Caco-2 (cell line): ENCODE data around the gene SLC23A3. TPM values are rescaled to one million over a fixed set of nuclear protein-coding genes. Genes with fewer than 3 reads are reported as not detected.
A peak's percentile ranks its signal among the peaks of the same experiment; 100 is the strongest.

Source experiments
- BruUV-seq: library from RNA; stranded (reverse); fragments of 400-500 nt; replicated peaks from 2 replicates; lab custom pipeline; 2021; lab: Mats Ljungman, UMichigan
- CTCF ChIA-PET: fragments of 300-600 bp; sonication (Branson Sonifier 250); formaldehyde crosslinking; loops from one replicate; lab custom pipeline; 2022; ENCODE audit warnings: antibody characterized with exemption; lab: Charles Lee
- POLR2A ChIA-PET: fragments of 300-600 bp; sonication (Branson Sonifier 250); formaldehyde crosslinking; loops from one replicate; lab custom pipeline; 2022; ENCODE audit warnings: antibody characterized with exemption; lab: Charles Lee
- DNase-seq, 2 experiments: peaks; one replicate each; pipeline versions ENCODE4 v3.0.0 to v3.0.0-alpha.2; 2020 to 2022
- H3K27me3 ChIP-seq: replicated peaks from 2 replicates; pipeline ENCODE4 v1.6.0; 2011; ENCODE audit warnings: low read length; ENCODE audit not compliant: control insufficient read depth, insufficient read depth
- H3K36me3 ChIP-seq: 2 replicates; pipeline ENCODE4 v1.5.1; 2011; ENCODE audit warnings: low read length; ENCODE audit not compliant: control insufficient read depth, insufficient read depth
- H3K4me1 ChIP-seq: fragments of 250-450 bp; sonication (Bioruptor Pico); 2 replicates; pipeline ENCODE4 v1.5.1; 2020; ENCODE audit warnings: mild to moderate bottlenecking
- H3K4me3 ChIP-seq: 2 replicates; pipeline ENCODE4 v1.5.1; 2011; ENCODE audit warnings: low read depth, mild to moderate bottlenecking, control low read depth, low read length
- H3K9me3 ChIP-seq: fragments of 250-450 bp; sonication (Bioruptor Pico); 2 replicates; pipeline ENCODE4 v1.5.1; 2020; ENCODE audit warnings: mild to moderate bottlenecking, moderate library complexity
- H3K27ac Mint-ChIP-seq: one replicate; pipeline ENCODE4 v1.8.0; 2022; ENCODE audit warnings: mixed read lengths; ENCODE audit not compliant: unreplicated experiment
- H3K27me3 Mint-ChIP-seq: one replicate; pipeline ENCODE4 v1.8.0; 2022; ENCODE audit warnings: mixed read lengths; ENCODE audit not compliant: insufficient read depth, unreplicated experiment
- H3K36me3 Mint-ChIP-seq: one replicate; pipeline ENCODE4 v1.8.0; 2022; ENCODE audit warnings: mild to moderate bottlenecking, mixed read lengths; ENCODE audit not compliant: insufficient read depth, unreplicated experiment
- H3K4me1 Mint-ChIP-seq: one replicate; pipeline ENCODE4 v1.8.0; 2022; ENCODE audit warnings: low read depth, mixed read lengths; ENCODE audit not compliant: unreplicated experiment
- H3K4me3 Mint-ChIP-seq: one replicate; pipeline ENCODE4 v1.8.0; 2022; ENCODE audit warnings: mild to moderate bottlenecking, moderate library complexity, mixed read lengths; ENCODE audit not compliant: unreplicated experiment
- H3K9me3 Mint-ChIP-seq: one replicate; pipeline ENCODE4 v1.8.0; 2022; ENCODE audit warnings: mixed read lengths; ENCODE audit not compliant: unreplicated experiment
- intact Hi-C: fragments of 100-400 bp; cut with micrococcal nuclease; formaldehyde crosslinking; loops from one replicate; pipeline ENCODE4 v1.10.0; 2022; ENCODE audit not compliant: unreplicated experiment
- total RNA-seq: library from RNA; stranded (reverse); gene quantifications from 2 replicates; pipeline ENCODE4 v1.2.3, GENCODE V29; 2022
- TF ChIP-seq, protein P1 (sequence below), 2 experiments: fragments of 200-600 bp in 1 of 2; IDR thresholded peaks; 1 replicate in 1 of 2; 2 replicates in 1 of 2; pipeline versions ENCODE4 v1.5.1 to v1.8.0; 2011 to 2022; ENCODE audit warnings: antibody characterized with exemption in 1 of 2, control low read depth in 1 of 2, inconsistent platforms in 1 of 2, low read depth in 1 of 2, low read length in 1 of 2, mild to moderate bottlenecking in 1 of 2, moderate library complexity in 1 of 2; ENCODE audit not compliant: insufficient read depth in 1 of 2, severe bottlenecking in 1 of 2, unreplicated experiment in 1 of 2

SLC23A3 gene
- total RNA-seq, 1 experiment from 2014 or later: 7.1 TPM

GRCh38 chr2:219213486-219214071 is 43.8 kb upstream of the SLC23A3 start:
- DNase-seq: peak in 1 of 2 experiments; percentile 24
- Histone ChIP-seq H3K27me3 (no peaks in the 10 kb centered on the region), H3K4me1 (peaks cover 14% of the 10 kb centered on the region), H3K4me3 (no peak overlapping the region), H3K36me3 (peaks cover 18% of the 10 kb centered on the region), H3K9me3 (no peaks in the 10 kb centered on the region)
- Mint-ChIP-seq H3K27me3 (no peaks in the 10 kb centered on the region), H3K4me3 (no peak overlapping the region), H3K27ac (no peak overlapping the region), H3K9me3 (no peaks in the 10 kb centered on the region), H3K4me1 (no peaks in the 10 kb centered on the region), H3K36me3 (peaks cover 65% of the 10 kb centered on the region)
- ChIA-PET POLR2A (no interaction called here), CTCF (no interaction called here)
- intact Hi-C loops: no loop called here
- no TSS peak for BruUV-seq
- TF ChIP-seq, protein P1, sequence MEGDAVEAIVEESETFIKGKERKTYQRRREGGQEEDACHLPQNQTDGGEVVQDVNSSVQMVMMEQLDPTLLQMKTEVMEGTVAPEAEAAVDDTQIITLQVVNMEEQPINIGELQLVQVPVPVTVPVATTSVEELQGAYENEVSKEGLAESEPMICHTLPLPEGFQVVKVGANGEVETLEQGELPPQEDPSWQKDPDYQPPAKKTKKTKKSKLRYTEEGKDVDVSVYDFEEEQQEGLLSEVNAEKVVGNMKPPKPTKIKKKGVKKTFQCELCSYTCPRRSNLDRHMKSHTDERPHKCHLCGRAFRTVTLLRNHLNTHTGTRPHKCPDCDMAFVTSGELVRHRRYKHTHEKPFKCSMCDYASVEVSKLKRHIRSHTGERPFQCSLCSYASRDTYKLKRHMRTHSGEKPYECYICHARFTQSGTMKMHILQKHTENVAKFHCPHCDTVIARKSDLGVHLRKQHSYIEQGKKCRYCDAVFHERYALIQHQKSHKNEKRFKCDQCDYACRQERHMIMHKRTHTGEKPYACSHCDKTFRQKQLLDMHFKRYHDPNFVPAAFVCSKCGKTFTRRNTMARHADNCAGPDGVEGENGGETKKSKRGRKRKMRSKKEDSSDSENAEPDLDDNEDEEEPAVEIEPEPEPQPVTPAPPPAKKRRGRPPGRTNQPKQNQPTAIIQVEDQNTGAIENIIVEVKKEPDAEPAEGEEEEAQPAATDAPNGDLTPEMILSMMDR (IDR thresholded peaks at IDR 0.05; ENCODE audit: insufficient read depth in 1 of 2, low read depth in 1 of 2, low read length in 1 of 2, severe bottlenecking in 1 of 2, unreplicated experiment in 1 of 2): no peak

- Mint-ChIP-seq H3K4me3 (no peak overlapping the region), H3K27me3 (no peaks in the 10 kb centered on the region), H3K36me3 (peaks cover 65% of the 10 kb centered on the region), H3K27ac (no peak overlapping the region), H3K4me1 (peaks cover 5% of the 10 kb centered on the region), H3K9me3 (no peaks in the 10 kb centered on the region)
- CTCF ChIA-PET: no interaction called here
- DNase-seq: peak in 1 of 2 experiments; percentile 31
- no peaks in the 10 kb centered on the region for H3K9me3 ChIP-seq
- H3K36me3 ChIP-seq: peaks cover 21% of the 10 kb centered on the region
- intact Hi-C loops: no loop called here
- H3K27me3 ChIP-seq: no peaks in the 10 kb centered on the region
- no TSS peak for BruUV-seq
- POLR2A ChIA-PET: no interaction called here
- H3K4me1 ChIP-seq: peaks cover 14% of the 10 kb centered on the region
- TF ChIP-seq, protein P1 (IDR thresholded peaks at IDR 0.05; ENCODE audit: insufficient read depth in 1 of 2, low read depth in 1 of 2, low read length in 1 of 2, severe bottlenecking in 1 of 2, unreplicated experiment in 1 of 2): no peak
- no peak overlapping the region for H3K4me3 ChIP-seq
Observed at GRCh38 chr2:219213026-219213415, 43.2 kb upstream of the SLC23A3 start.

GRCh38 chr2:219210886-219211362 is 41.1 kb upstream of the SLC23A3 start:
- Histone ChIP-seq H3K4me1 (peaks cover 8% of the 10 kb centered on the region), H3K27me3 (no peaks in the 10 kb centered on the region), H3K9me3 (no peaks in the 10 kb centered on the region), H3K36me3 (peaks cover 21% of the 10 kb centered on the region), H3K4me3 (no peak overlapping the region)
- BruUV-seq: no TSS peak
- Mint-ChIP-seq H3K36me3 (peaks cover 61% of the 10 kb centered on the region), H3K27me3 (no peaks in the 10 kb centered on the region), H3K4me3 (no peak overlapping the region), H3K9me3 (no peaks in the 10 kb centered on the region), H3K27ac (no peak overlapping the region), H3K4me1 (peaks cover 5% of the 10 kb centered on the region)
- DNase-seq: no peak
- CTCF ChIA-PET: interaction anchor here (0.5 kb wide), 1 partner anchor 84 kb away, joined by 3 read pairs; no protein-coding TSS in a partner anchor
- intact Hi-C loops: loop anchor here (1.0 kb wide), 1 partner anchor 51 kb away; the partner anchor contains the start of gene NHEJ1
- TF ChIP-seq, protein P1 (IDR thresholded peaks at IDR 0.05; ENCODE audit: insufficient read depth in 1 of 2, low read depth in 1 of 2, low read length in 1 of 2, severe bottlenecking in 1 of 2, unreplicated experiment in 1 of 2): no peak
- POLR2A ChIA-PET: interaction anchor here (0.6 kb wide), 1 partner anchor 39 kb away, joined by 4 read pairs; no protein-coding TSS in a partner anchor
